ENCODE results near the gene MYO5B. TPM values are rescaled to one million over a fixed set of nuclear protein-coding genes. Genes with fewer than 3 reads are reported as not detected.

Gene MYO5B
- total RNA-seq, 1 donor from 2014 or later = 1.8 TPM

DNA sequence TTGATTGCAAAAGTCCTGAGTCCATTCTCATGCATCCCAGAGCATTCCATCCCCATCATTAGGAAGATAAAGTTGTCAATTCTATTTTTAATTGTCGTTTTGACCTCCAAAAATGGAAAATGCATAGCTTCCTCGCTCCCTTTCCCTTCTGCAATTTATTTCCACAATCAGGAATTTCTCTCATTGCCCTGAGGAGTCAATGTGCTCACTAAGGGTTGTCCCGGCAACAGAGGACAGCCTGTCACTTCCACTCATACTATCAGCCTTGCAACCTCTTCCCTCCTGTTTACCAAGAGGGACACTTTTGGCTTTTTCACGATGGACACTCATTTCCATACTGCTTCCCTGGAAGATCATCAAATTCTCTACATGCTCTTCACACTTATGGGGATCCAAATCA, 164.8 kb downstream of the MYO5B start:
- DNase-seq (ENCODE audit: extremely low read depth, low read depth, low spot score) = no peak

DNA sequence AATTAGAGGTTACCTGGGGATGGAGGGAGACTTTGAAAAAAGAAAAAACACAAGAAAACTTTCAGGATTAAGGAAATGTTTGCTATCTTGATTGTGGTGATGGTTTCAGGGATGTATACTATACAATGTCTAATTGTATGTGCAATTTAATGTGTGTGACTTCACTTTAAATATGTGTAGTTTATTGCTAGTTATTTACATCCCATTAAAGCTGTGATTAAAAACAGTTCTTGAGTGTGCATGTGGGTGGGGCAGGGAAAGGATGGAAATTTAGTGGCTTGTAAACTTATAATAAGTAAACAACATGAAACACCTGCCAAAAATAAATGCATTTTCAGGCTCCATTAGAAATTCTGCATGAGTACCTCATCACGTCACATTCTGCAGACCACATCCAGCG, 167.0 kb downstream of the MYO5B start:
- DNase-seq (ENCODE audit: extremely low read depth, low read depth, low spot score) = no peak

DNA sequence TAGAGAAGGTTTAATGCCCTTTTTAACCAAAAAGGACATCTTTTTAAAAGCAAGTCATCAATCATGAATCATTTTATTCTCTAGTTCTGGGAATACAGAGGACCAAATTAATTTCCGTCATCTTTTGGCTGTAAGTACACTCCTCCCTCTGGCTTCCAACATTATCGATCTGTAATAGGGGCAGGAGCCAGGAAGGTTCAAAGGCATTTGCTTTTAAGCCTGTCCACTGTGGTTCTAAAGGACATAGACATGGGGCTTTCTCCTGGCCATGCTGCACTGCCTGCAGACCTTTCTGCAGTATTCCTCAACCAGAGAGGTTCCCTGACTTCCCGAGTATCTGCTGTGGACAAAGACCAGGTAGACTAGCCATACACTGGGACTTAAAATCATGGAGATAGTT, 170.5 kb downstream of the MYO5B start:
- no peak for DNase-seq (ENCODE audit: extremely low read depth, low read depth, low spot score)

DNA sequence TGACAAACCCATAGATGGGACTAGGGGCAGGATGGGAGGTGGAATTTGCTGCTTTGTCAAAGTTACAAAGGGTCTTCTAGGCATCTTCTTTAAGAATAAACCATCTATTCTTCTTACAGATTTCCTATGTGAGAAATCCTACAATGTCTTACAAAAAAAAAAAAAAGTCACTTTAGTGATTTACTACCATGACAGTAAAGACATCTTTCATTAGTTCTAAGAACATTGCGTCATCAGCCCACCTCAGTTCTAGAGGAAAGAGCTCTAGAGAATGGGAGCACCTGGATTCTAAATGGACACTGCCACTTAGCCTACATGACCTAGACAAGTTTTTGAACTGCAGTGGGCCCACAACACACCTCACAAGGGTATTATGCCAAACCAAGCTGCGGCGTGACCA, 172.0 kb downstream of the MYO5B start:
- no peak for DNase-seq (ENCODE audit: extremely low read depth, low read depth, low spot score)

DNA sequence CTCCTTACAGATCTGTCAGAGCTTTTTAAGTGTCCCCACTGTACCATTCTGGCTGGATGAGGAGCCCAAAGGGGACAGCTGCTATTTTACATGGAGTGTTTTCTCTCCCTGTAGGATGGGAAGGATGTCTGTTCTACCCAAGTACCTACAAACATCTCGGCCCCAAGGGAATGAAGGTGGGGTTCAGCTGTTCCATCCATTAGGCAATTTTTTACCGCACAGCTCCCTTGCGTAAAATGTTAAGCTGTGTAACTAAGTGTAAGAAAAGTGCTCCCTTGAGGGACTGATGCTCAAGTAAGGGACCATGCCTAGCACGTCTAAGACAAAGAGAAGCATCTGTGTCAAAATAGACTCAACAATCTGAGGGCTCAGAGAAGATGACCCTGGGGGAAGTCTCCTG, 180.3 kb downstream of the MYO5B start:
- DNase-seq (ENCODE audit: extremely low read depth, low read depth, low spot score) = no peak

DNA sequence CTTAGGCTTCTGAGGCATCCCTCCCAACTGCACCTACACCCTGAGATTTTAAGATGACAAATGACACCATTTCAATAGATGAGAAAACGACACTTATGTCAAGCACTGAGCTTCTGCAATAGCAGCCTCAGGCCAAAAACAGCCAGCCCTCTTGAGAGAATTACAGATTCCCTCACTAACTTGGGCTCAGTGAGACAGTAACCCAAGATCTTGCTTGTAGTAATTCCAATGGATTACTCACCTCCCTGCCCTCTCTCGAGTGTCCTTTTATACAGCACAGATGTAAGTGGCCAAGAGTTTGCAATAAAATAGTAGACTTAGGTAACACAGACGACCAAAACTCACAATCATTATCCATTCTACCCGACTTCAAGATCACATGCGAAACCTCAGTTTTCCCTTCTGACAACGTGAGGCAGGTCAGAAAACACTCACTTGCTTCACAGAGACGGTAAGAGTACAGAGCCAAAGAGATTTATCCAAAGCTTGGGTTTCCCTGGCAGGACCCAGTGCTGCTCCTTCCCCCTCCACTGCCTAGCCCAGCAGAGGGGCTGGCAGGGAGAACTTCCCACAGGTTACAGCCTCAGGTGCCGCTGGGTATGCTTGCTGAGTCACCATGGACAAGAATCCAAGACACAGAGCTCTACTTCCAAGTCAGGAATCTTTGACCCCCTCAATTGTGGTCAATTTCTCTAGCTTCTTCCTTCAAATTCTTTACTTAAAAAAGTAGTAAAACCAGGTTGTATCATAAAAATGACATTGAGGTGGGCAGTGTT, 181.4 kb downstream of the MYO5B start:
- no peak for DNase-seq (ENCODE audit: extremely low read depth, low read depth, low spot score)

DNA sequence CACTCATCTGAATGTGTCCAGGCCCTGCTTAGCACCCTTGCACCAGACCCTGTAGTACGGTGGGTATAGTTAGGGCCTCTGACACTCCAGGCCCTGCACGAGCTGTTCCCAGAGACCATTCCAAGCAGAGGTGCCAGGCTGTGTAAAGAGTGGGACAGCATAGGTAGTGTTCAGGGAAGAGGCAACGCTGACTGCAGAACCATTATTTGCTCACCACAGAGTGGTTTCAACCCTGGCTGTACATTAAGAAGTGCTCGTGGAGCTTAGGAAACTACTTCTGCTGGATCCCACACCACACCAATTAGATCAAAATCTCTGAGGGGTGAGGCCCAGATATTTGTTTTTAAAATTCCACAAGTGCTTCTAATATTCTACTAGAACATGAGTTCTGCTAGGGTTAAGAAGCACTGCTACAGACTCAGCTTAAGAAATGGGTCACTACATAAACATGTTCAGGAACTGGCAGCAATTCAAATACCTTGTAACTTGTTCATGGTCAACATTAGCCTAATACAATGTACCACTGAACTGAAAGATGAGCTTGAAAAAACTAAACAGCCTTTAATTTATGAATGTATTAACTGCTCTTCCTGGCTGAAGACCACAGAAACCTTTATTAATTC, 183.0 kb downstream of the MYO5B start:
- DNase-seq (ENCODE audit: extremely low read depth, low read depth, low spot score) = no peak

DNA sequence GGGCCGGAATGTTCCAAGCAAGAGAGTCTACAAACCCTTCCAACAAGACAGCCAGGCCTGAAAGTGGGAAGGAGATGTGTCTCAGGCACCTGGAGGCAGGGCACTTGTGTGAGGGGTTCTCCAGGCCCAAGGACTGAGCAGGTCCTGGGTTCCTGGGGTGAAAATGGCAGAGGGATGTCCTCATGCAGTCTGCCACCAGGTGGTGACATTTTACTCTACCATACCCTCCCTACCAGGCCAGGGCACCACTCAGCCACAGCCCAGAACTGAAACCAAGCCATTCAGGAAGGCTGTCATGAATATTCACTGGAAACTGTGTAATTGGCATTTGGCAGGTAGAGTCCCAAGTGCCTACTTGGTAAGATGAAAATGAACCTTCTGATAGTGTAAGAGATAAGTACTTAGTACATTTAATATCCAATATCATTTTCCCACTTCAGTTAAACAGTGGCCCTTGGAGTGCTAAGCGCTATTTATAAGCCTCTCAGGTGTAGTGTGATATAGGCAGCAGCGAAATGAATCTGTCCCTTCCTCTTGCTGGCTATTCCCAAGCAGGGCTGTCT, 185.1 kb downstream of the MYO5B start:
- peak; percentile 16 for DNase-seq (ENCODE audit: extremely low read depth, low read depth, low spot score)

DNA sequence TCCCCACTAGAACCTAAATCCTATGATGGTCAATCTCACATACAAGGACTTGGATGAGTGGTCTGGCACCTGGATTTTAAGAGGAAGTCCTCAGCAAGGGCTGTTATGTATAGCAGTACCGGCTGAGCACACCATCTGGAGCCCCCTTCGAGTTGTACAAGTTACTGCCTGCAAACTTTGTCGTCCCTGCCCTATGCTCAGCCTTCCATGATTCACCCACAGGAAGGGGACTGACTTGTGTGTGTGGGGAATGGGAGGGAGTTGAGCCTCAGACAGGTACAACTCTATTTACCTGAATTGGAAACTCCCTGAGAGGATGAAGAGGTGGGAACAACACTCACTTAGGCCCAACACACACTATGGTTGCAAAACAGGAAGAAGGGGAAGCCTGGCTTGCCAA, 186.6 kb downstream of the MYO5B start:
- DNase-seq (ENCODE audit: extremely low read depth, low read depth, low spot score) = no peak

DNA sequence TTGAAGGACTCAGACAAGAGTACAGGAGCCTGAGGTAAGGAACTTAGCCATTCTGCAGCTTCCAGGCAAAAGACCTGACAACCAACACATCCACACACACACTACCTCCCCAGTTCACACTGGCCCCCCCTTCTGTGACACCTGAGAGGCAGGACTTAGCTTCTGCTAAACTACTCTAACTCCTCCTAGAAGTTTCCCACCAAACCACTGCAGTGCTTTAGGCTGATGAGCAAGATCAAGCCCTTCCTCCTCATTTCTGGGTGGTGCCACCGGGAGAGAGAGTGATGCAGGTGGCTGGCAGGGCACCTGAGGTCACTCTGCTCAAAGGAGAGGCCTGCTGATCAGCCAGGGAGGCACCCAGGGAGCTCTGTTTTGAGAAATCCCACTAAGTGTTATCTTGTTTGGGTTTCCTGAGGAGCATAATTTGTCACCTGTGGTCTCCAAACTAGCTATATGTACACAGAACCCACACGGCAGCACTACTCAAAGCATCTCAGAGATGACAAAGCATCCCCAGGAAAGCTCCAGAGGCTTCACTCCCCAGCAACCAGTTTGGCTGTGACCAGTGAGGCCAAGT, 188.4 kb downstream of the MYO5B start:
- no peak for DNase-seq (ENCODE audit: extremely low read depth, low read depth, low spot score)

DNA sequence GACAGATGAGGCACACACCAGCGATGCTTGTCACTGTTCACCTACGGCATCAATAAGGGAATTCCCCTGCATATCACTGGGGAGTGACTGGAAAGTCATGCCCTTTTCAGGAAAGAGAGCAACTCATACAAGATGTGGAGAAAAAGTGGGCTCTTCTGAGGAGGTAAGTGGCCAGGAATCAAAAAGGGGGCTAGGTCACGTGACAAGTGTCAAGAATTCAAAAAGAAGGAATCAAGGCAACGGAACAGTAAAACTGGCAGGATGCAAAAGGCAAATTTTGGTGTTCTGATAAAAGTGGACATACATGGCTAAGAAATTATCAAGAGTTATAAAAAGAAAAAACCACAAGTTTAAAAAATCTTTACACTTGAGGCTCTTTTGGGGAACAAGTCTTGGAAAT, 190.9 kb downstream of the MYO5B start:
- DNase-seq (ENCODE audit: extremely low read depth, low read depth, low spot score) = no peak

DNA sequence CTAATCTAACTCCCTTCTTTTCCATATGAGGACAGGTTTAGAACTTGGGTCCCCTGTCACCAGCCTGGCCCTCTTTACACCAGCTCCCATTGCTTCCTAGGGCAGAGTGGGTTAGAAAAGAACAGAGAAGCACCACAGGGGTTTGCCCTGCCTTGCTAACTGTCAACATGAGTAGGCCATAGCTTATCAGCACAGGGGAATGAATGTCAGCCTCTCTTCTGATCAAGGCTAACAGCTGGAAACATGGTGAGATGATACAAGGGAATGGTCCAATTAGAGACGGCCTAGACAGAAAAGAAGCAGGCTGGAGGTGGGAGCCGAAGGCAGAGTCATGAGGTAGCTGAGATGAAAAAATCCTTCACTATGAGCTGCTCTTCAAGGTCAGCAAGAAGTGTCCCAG, 192.2 kb downstream of the MYO5B start:
- DNase-seq (ENCODE audit: extremely low read depth, low read depth, low spot score) = no peak

DNA sequence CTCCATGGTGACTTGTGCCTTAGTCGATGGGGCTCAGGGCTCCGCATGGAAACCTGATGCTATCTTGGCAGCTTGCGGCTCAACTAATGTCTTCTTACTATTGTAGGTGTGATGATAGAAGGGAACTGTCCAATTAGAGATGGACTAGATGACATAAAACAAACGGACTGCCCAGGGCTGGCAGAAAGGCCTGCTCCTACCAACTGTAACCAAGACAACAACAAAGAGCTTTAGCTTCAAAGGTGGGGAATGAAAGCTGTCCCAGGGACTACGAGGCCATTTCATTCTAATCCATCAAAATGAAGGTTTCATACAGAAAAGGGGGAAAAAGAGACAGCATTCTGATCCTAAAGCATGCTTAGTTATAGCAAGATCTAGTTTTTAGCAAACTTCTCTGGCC, 194.7 kb downstream of the MYO5B start:
- no peak for DNase-seq (ENCODE audit: extremely low read depth, low read depth, low spot score)

DNA sequence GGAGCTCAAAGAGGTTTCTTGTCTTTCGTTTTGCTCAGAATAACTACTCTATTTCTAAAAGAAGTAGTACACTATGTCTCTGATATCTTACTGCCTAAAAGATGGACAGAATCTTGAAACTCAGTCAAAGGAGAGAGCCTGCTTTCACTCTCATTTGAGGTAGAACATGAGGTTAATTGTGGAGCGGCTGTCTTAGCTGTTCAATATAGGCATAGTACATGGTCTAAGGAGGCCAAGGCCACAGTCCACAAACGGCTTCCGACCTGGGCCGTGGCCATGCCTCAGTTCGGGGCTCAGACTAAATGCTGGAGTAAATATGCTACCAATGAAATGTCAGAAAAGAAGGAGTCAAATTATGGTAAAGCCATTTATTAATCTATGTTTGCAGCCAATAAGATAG, 195.8 kb downstream of the MYO5B start:
- DNase-seq (ENCODE audit: extremely low read depth, low read depth, low spot score) = no peak

DNA sequence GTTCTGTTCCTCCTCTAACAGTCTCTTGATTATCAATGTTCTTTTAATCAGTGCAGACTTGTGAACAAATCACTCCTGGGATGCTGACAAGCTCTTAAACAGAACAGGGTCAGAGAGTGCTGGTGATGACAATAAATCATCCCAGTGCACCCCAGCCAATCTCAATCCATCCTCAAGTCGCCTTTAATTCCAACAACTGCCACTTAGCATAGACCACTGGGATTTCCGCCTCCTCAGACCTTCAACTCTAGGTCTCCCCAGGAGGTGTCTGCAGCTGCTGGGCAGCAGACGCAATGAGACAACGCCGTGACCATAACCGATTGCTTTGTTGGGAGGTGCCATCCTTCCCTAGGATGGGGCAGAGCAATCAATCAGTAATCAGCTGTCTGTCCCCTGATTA, 197.4 kb downstream of the MYO5B start:
- DNase-seq (ENCODE audit: extremely low read depth, low read depth, low spot score) = no peak

DNA sequence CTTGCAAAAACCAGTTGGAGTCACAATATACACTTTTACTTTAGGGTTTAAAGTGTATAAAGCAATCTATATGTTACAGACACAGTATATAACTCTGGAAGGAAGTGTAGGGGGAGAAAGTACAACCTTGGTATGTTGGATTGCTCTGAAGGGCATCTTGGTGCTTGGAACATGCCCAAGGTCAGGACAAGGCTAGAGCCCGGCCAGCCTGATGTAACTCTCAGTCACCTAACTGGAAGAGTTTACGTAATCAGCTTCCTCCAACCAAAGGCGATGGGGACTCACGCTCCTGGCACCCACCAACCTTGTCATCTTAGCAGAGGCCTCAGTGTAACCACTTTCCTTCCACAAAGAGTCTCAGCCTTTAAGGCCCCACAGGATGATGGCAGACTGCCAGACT, 200.5 kb downstream of the MYO5B start:
- DNase-seq (ENCODE audit: extremely low read depth, low read depth, low spot score) = no peak

DNA sequence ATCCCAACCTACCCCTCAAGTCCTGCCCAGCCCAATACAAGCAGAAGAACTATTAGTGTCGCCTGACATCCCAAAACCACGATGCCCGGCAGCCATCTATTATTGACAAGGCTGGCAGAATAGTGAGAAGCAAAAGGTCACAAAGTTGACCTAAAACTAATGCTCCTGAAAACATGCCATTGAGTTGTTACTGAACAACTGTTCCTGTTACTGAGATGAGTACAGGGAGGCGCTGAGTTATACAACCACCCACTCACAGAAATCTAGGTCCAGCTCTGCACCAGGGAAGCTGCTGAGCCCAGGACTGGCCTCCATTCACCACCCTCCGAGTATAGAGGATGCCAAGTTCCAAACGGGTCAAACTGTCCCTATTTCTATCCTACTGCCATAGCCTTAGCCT, 201.6 kb downstream of the MYO5B start:
- no peak for DNase-seq (ENCODE audit: extremely low read depth, low read depth, low spot score)

DNA sequence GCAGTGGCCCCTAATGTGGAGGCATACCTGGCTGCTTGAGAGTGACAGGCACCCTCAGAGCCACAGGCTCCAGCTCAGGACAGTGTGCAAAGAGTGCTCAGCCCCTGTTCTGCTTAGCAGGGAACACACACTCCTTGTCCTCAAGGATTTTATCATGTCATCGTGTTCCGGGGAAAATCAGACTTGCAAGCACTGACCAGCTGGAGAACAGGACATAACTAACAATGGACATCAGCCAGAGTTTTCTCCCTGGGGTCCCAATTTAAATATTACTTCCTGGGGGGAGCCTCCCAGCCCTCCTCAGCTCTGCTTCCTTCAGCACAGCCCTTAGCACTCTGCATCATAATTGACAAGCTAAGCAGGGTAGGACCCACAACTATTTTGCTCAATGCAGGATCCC, 206.2 kb downstream of the MYO5B start:
- DNase-seq (ENCODE audit: extremely low read depth, low read depth, low spot score) = no peak

DNA sequence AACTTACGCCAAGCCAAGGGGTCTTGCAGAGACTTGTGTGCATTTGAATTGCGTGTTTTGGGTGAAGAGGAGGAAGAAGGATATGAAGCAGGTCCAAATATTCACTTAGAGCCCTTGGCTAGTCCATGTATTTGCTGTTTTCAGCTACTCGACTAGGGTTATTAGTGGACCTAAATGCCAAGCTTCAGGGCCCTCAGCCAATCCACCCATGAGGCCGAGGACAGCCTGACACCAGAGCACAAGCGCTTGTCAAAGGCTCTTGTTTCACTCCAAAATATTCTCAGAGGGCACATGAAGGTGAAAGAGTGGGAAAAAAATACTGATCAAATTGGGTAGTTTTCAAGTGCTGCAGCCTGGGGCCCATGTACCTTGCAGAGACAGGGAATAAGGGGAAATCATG, 206.8 kb downstream of the MYO5B start:
- no peak for DNase-seq (ENCODE audit: extremely low read depth, low read depth, low spot score)

DNA sequence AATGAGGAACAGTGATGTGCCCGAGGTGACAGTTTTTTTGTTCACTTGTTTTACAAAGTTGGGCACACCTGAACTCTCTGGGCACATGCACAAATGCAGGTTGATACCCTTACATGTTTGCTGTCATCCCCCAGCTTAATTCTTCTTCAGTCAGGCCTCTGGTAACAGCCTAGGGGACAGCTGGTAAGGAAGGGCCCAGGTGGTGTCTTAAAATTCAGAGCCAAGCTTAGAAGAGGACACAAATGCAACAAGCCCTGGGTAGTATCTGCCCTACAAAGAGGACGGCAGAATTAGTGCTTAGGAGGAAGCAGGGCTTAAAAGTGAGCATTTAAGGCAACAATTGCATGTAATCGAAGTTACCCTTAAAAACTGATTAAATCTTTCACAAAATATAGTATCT, 209.7 kb downstream of the MYO5B start:
- DNase-seq (ENCODE audit: extremely low read depth, low read depth, low spot score) = no peak

DNA sequence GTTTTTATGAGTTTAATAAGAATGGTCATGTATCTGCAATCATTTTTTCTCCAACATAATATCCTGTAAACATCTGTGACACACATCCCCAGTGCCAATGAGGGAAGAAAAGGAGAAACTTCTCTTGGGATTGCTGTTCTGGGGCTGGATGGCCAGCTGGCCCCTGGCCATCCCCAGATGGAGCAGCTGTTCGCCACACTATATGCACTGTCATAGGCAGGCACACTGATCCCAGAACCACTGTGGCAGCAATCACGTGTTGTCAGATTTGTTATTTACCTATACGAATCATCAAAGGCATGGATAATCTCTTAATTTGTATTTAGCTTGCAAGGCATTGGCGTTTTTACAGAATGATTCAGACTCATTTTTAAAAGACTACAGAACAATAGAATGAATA, 214.1 kb downstream of the MYO5B start:
- DNase-seq (ENCODE audit: extremely low read depth, low read depth, low spot score) = no peak
